A673 (cell line): ENCODE data around the gene SMIM7.

Source experiments
- CTCF ChIP-seq: fragments of 300-800, 200-600 bp; sonication (generic); conservative IDR thresholded peaks from 2 replicates; pipeline ENCODE4 v1.5.1; 2017; ENCODE audit warnings: low read depth, mild to moderate bottlenecking, antibody characterized with exemption, low read length, moderate library complexity, mixed read lengths
- EZH2 ChIP-seq: fragments of 200-600 bp; sonication (generic); IDR thresholded peaks from 2 replicates; pipeline ENCODE4 v1.6.1; 2017; ENCODE audit warnings: borderline replicate concordance, low read depth, mild to moderate bottlenecking, mixed read lengths, antibody characterized with exemption, low read length; ENCODE audit not compliant: poor library complexity, severe bottlenecking

- TF ChIP-seq CTCF (no peak), EZH2 (no peak)
Observed at GRCh38 chr19:16609511-16610200, 50.3 kb downstream of the SMIM7 start.
